ENCODE results near the gene METTL4. TPM values are rescaled to one million over a fixed set of nuclear protein-coding genes. Genes with fewer than 3 reads are reported as not detected.

The METTL4 gene
- total and polyA plus RNA-seq, 2 donors (not counting 3 experiments of a cell fraction or from before 2014, with no cell fraction given): 8.3 to 17.4 TPM

- H3K9me3 ChIP-seq (replicated peaks; ENCODE audit: control insufficient read depth, insufficient read depth, low read length): no peaks in the 10 kb centered on the region
- TF ChIP-seq POLR2A (IDR thresholded peaks at IDR 0.05; ENCODE audit: low read depth, low read length) (no peak), GATA2 (IDR thresholded peaks at IDR 0.05; ENCODE audit: insufficient read depth, insufficient read length, low read depth, low read length) (no peak), JUN (IDR thresholded peaks at IDR 0.05; ENCODE audit: borderline replicate concordance, insufficient read depth, insufficient read length, low read depth) (no peak), FOS (IDR thresholded peaks at IDR 0.05; ENCODE audit: borderline replicate concordance, insufficient read depth, low read length) (no peak), POLR2AphosphoS5 (IDR thresholded peaks at IDR 0.05; ENCODE audit: insufficient read depth, low read depth, low read length) (no peak), MYC (IDR thresholded peaks at IDR 0.05; ENCODE audit: low read depth, low read length) (no peak), EZH2 (IDR thresholded peaks at IDR 0.05; ENCODE audit: borderline replicate concordance, low read depth, low read length, severe bottlenecking) (no peak)
- TF ChIP-seq, protein P1, sequence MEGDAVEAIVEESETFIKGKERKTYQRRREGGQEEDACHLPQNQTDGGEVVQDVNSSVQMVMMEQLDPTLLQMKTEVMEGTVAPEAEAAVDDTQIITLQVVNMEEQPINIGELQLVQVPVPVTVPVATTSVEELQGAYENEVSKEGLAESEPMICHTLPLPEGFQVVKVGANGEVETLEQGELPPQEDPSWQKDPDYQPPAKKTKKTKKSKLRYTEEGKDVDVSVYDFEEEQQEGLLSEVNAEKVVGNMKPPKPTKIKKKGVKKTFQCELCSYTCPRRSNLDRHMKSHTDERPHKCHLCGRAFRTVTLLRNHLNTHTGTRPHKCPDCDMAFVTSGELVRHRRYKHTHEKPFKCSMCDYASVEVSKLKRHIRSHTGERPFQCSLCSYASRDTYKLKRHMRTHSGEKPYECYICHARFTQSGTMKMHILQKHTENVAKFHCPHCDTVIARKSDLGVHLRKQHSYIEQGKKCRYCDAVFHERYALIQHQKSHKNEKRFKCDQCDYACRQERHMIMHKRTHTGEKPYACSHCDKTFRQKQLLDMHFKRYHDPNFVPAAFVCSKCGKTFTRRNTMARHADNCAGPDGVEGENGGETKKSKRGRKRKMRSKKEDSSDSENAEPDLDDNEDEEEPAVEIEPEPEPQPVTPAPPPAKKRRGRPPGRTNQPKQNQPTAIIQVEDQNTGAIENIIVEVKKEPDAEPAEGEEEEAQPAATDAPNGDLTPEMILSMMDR (IDR thresholded peaks at IDR 0.05; ENCODE audit: extremely low read depth in 1 of 2, insufficient read depth in 1 of 2, low read depth in 1 of 2, low read length in 2 of 2): no peak
- TF ChIP-seq, protein P2, sequence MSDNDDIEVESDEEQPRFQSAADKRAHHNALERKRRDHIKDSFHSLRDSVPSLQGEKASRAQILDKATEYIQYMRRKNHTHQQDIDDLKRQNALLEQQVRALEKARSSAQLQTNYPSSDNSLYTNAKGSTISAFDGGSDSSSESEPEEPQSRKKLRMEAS (IDR thresholded peaks at IDR 0.05; ENCODE audit: insufficient read depth, insufficient read length): no peak
- H3K9ac ChIP-seq (replicated peaks; ENCODE audit: extremely low read depth, insufficient read depth, low read length): peak overlapping the region; percentile 91
- no peaks in the 10 kb centered on the region for H4K20me1 ChIP-seq (replicated peaks; ENCODE audit: control insufficient read depth, extremely low read depth, insufficient read depth, low read length)
- POLR2A ChIA-PET: interaction anchor here (1.1 kb wide), 1 partner anchor 675 kb away, joined by 3 read pairs; no protein-coding TSS in a partner anchor
- dilution Hi-C loops (cut with MboI; ENCODE audit: extremely low pct_ligation_motif_present, low sequenced_read_pairs): no loop called here
- H3K4me1 ChIP-seq (ENCODE audit: control insufficient read depth, extremely low read depth, insufficient read depth, low read length): peaks cover 32% of the 10 kb centered on the region
- H3K27me3 ChIP-seq (ENCODE audit: control insufficient read depth in 2 of 2, insufficient read depth in 2 of 2, low read length in 2 of 2): no peaks in the 10 kb centered on the region
- peaks cover 0 to 2% of the 10 kb centered on the region in 2 experiments for H3K36me3 ChIP-seq (ENCODE audit: control insufficient read depth in 2 of 2, extremely low read depth in 1 of 2, insufficient read depth in 2 of 2, low read length in 2 of 2)
- CTCF ChIA-PET: interaction anchor here (0.7 to 1.3 kb wide), 2 partner anchors 28 to 195 kb away, joined by 3 to 5 read pairs; no protein-coding TSS in a partner anchor
- DNase-seq (ENCODE audit: low read depth, low spot score) (no peak), FAIRE-seq (no peak)
- peak overlapping the region; percentile 73 for H3K4me2 ChIP-seq (ENCODE audit: insufficient read depth, low read length)
- H3K9me1 ChIP-seq (replicated peaks; ENCODE audit: control insufficient read depth, extremely low read depth, insufficient read depth, low read length): no peaks in the 10 kb centered on the region
- peak overlapping the region; percentile 80 to 92 (median 89) for H3K4me3 ChIP-seq (replicated peaks in 1 of 3; ENCODE audit: insufficient read depth in 1 of 3, low read depth in 1 of 3, low read length in 3 of 3)
- intact Hi-C loops (cut with micrococcal nuclease): loop anchor here (1.0 to 5.0 kb wide), 4 partner anchors 54 to 877 kb away; partner anchors contain the start of genes MYL12A and SMCHD1
- peak overlapping the region; percentile 92 for H3K27ac ChIP-seq (ENCODE audit: insufficient read depth, low read depth, low read length)
- TSS peak; percentile 53 for BruUV-seq (replicated peaks)
- H2AFZ ChIP-seq (ENCODE audit: low read depth, low read length): peak overlapping the region; percentile 71
- peaks cover 62% of the 10 kb centered on the region for H3K79me2 ChIP-seq (ENCODE audit: control insufficient read depth, insufficient read depth, low read length)
Observed at GRCh38 chr18:2570772-2571199, 519 bp downstream of the METTL4 start.

Measured in endothelial cell of umbilical vein (primary cell).